ENCODE results near the gene COL13A1. TPM values are rescaled to one million over a fixed set of nuclear protein-coding genes. Genes with fewer than 3 reads are reported as not detected.

COL13A1 gene
- total RNA-seq, 4 donors from 2014 or later: 0.17 to 0.49 (median 0.44) TPM; not detected in 1

- TF ChIP-seq CTCF (IDR thresholded peaks at IDR 0.05; ENCODE audit: low read depth): no peak
These were observed 154.4 kb downstream of the COL13A1 start for GRCh38 chr10:69955897-69956740.

GRCh38 chr10:69956741-69957230 is 155.1 kb downstream of the COL13A1 start:
- no peak for TF ChIP-seq CTCF (IDR thresholded peaks at IDR 0.05; ENCODE audit: low read depth)

GRCh38 chr10:69957241-69957885 is 155.7 kb downstream of the COL13A1 start:
- no peak for TF ChIP-seq CTCF (IDR thresholded peaks at IDR 0.05; ENCODE audit: low read depth)

GRCh38 chr10:69957886-69958555 is 156.3 kb downstream of the COL13A1 start:
- TF ChIP-seq CTCF (IDR thresholded peaks at IDR 0.05; ENCODE audit: low read depth): no peak

GRCh38 chr10:69958556-69958902 is 156.8 kb downstream of the COL13A1 start:
- no peak for TF ChIP-seq CTCF (IDR thresholded peaks at IDR 0.05; ENCODE audit: low read depth)

GRCh38 chr10:69959911-69960310 is 158.2 kb downstream of the COL13A1 start:
- no peak for TF ChIP-seq CTCF (IDR thresholded peaks at IDR 0.05; ENCODE audit: low read depth)

- no peak for TF ChIP-seq CTCF (IDR thresholded peaks at IDR 0.05; ENCODE audit: low read depth)
These were observed 158.9 kb downstream of the COL13A1 start for GRCh38 chr10:69960606-69960987.

Data from subcutaneous adipose tissue (tissue), 4 donors.